Spinal cord (tissue), 10 donors: ENCODE results near the gene THBS3. TPM values are rescaled to one million over a fixed set of nuclear protein-coding genes. Genes with fewer than 3 reads are reported as not detected.
A peak's percentile ranks its signal among the peaks of the same experiment; 100 is the strongest.

Experiments
- DNase-seq, 6 donors: peaks; one replicate each; pipeline versions ENCODE4 v3.0.0 to v3.0.0-alpha.2; 2013 to 2015; ENCODE audit warnings: low spot score in 6 of 6, low read depth in 4 of 6
- H3K27ac ChIP-seq: one replicate; pipeline ENCODE4 v1.5.1; 2013; ENCODE audit warnings: low read depth, low read length, control low read depth
- H3K27me3 ChIP-seq: one replicate; pipeline ENCODE4 v1.6.1; 2013; ENCODE audit warnings: low read length; ENCODE audit not compliant: control insufficient read depth, insufficient read depth
- H3K36me3 ChIP-seq: one replicate; pipeline ENCODE4 v1.6.1; 2013; ENCODE audit warnings: low read length; ENCODE audit not compliant: control insufficient read depth, insufficient read depth
- H3K4me1 ChIP-seq: one replicate; pipeline ENCODE4 v1.6.1; 2013; ENCODE audit warnings: low read length; ENCODE audit not compliant: control insufficient read depth, insufficient read depth
- H3K4me3 ChIP-seq: one replicate; pipeline ENCODE4 v1.5.1; 2013; ENCODE audit warnings: low read depth, low read length, control low read depth
- H3K9me3 ChIP-seq: one replicate; pipeline ENCODE4 v1.6.1; 2013; ENCODE audit warnings: low read length; ENCODE audit not compliant: control insufficient read depth, insufficient read depth
- WGBS: methylation state at CpG from one replicate; pipeline ENCODE4 v1.1.5; 2013; ENCODE audit warnings: missing lambda C conversion rate; ENCODE audit not compliant: insufficient coverage; 5-methylcytosine and 5-hydroxymethylcytosine counted together
- polyA plus RNA-seq, 2 donors: library from polyadenylated mRNA; unstranded; fragments of 120-200 nt; gene quantifications; one replicate each; pipeline ENCODE4 v1.2.1, GENCODE V29; 2013; ENCODE audit not compliant: insufficient read length in 2 of 2
- total RNA-seq, 2 donors: library from RNA; depleted of rRNA in 1 of 2; stranded (reverse); fragments of 120-200 nt in 1 of 2; fragments of >200 nt in 1 of 2; gene quantifications; one replicate each; pipeline versions ENCODE4 v1.2.3 to v1.2.4, GENCODE V29; 2013 to 2014
- donor health status: healthy.

Gene THBS3
- total and polyA plus RNA-seq, 4 donors = 18.2 to 57.6 (median 36.8) TPM

- Histone ChIP-seq H3K4me1 (peaks cover 34% of the 10 kb centered on the region), H3K27me3 (no peaks in the 10 kb centered on the region), H3K4me3 (no peak overlapping the region), H3K27ac (no peak overlapping the region), H3K36me3 (peaks cover 14% of the 10 kb centered on the region), H3K9me3 (no peaks in the 10 kb centered on the region)
- DNase-seq = no peak
- WGBS = 92% methylated on average over 1 of the region's 4 CpGs
Observed at GRCh38 chr1:155210314-155211104, 2.8 kb upstream of the THBS3 start.

- Histone ChIP-seq H3K9me3 (no peaks in the 10 kb centered on the region), H3K27ac (peak overlapping the region; percentile 99), H3K4me1 (peaks cover 34% of the 10 kb centered on the region), H3K36me3 (peaks cover 19% of the 10 kb centered on the region), H3K27me3 (no peaks in the 10 kb centered on the region), H3K4me3 (peak overlapping the region; percentile 91)
- WGBS = 2% methylated on average over 13 of the region's 13 CpGs
- no peak for DNase-seq
Observed at GRCh38 chr1:155209312-155209721, 1.6 kb upstream of the THBS3 start.

GRCh38 chr1:155208541-155209311, 1.0 kb upstream of the THBS3 start, which contains the start of gene MTX1:
MTX1 (plus strand) TSS chr1:155208695; CDS start chr1:155208805, 110 bp downstream.
- DNase-seq = peak in 4 of 6 donors; percentile 68 to 96 (median 86)
- peak within 1 kb of the TSS; percentile 91 for H3K4me3 ChIP-seq

GRCh38 chr1:155206891-155207805, 549 bp downstream of the THBS3 start:
- Histone ChIP-seq H3K27me3 (no peaks in the 10 kb centered on the region), H3K9me3 (no peaks in the 10 kb centered on the region), H3K4me1 (peaks cover 34% of the 10 kb centered on the region), H3K27ac (peak overlapping the region; percentile 99), H3K4me3 (peak overlapping the region; percentile 91), H3K36me3 (peaks cover 36% of the 10 kb centered on the region)
- 8% methylated on average over 12 of the region's 13 CpGs for WGBS
- peak in 3 of 6 donors; percentile 57 to 91 (median 88) for DNase-seq

More at GRCh38 chr1:155208541-155209311, 1.0 kb upstream of the THBS3 start, which contains the start of gene MTX1:
- H3K36me3 ChIP-seq = peaks cover 22% of the 10 kb centered on the region
- H3K4me1 ChIP-seq = peaks cover 34% of the 10 kb centered on the region
- peak within 1 kb of the TSS; percentile 99 for H3K27ac ChIP-seq
- under 1% methylated on average over 64 of the region's 64 CpGs for WGBS
- H3K27me3 ChIP-seq = no peaks in the 10 kb centered on the region
- no peaks in the 10 kb centered on the region for H3K9me3 ChIP-seq

GRCh38 chr1:155205969-155206593, 1.6 kb downstream of the THBS3 start:
- H3K9me3 ChIP-seq = no peaks in the 10 kb centered on the region
- no peaks in the 10 kb centered on the region for H3K27me3 ChIP-seq
- WGBS = 73% methylated on average over 4 of the region's 9 CpGs
- peak in 1 of 6 donors; percentile 11 for DNase-seq
- no peak overlapping the region for H3K4me3 ChIP-seq
- peaks cover 38% of the 10 kb centered on the region for H3K36me3 ChIP-seq
- no peak overlapping the region for H3K27ac ChIP-seq
- peaks cover 38% of the 10 kb centered on the region for H3K4me1 ChIP-seq

- DNase-seq = no peak
- Histone ChIP-seq H3K27ac (no peak overlapping the region), H3K36me3 (peaks cover 47% of the 10 kb centered on the region)
Observed at GRCh38 chr1:155205035-155205434, 2.7 kb downstream of the THBS3 start.

GRCh38 chr1:155202731-155203515, 4.8 kb downstream of the THBS3 start:
- peaks cover 61% of the 10 kb centered on the region for H3K36me3 ChIP-seq
- no peak for DNase-seq
- peaks cover 34% of the 10 kb centered on the region for H3K4me1 ChIP-seq
- H3K9me3 ChIP-seq = no peaks in the 10 kb centered on the region
- 89% methylated on average over 17 of the region's 19 CpGs for WGBS
- H3K4me3 ChIP-seq = no peak overlapping the region
- no peak overlapping the region for H3K27ac ChIP-seq
- H3K27me3 ChIP-seq = no peaks in the 10 kb centered on the region

More at GRCh38 chr1:155205035-155205434, 2.7 kb downstream of the THBS3 start:
- 88% methylated on average over 11 of the region's 14 CpGs for WGBS
- H3K9me3 ChIP-seq = no peaks in the 10 kb centered on the region
- H3K4me3 ChIP-seq = no peak overlapping the region
- no peaks in the 10 kb centered on the region for H3K27me3 ChIP-seq
- peaks cover 42% of the 10 kb centered on the region for H3K4me1 ChIP-seq

- no peaks in the 10 kb centered on the region for H3K9me3 ChIP-seq
- peaks cover 34% of the 10 kb centered on the region for H3K4me1 ChIP-seq
- H3K27ac ChIP-seq = no peak overlapping the region
- peaks cover 68% of the 10 kb centered on the region for H3K36me3 ChIP-seq
- peak in 1 of 6 donors; percentile 3 for DNase-seq
- WGBS = 86% methylated on average over 7 of the region's 7 CpGs
- H3K27me3 ChIP-seq = no peaks in the 10 kb centered on the region
- H3K4me3 ChIP-seq = no peak overlapping the region
Observed at GRCh38 chr1:155202198-155202597, 5.5 kb downstream of the THBS3 start.
